ENCODE measurements around the gene HCFC2. TPM values are rescaled to one million over a fixed set of nuclear protein-coding genes. Genes with fewer than 3 reads are reported as not detected.

Gene HCFC2
- polyA plus RNA-seq, 1 of the 3 experiments (the other 2 are of a cell fraction): 5.2 TPM

- Histone ChIP-seq H3K79me2 (ENCODE audit: insufficient read depth) (peaks cover 66% of the 10 kb centered on the region), H3K9me3 (no peaks in the 10 kb centered on the region)
- CTCF ChIA-PET: interaction anchor here (0.7 kb wide), 1 partner anchor 170 kb away, joined by 3 read pairs; no protein-coding TSS in a partner anchor
These were observed 66.4 kb downstream of the HCFC2 start for GRCh38 chr12:104130760-104131159.

More at GRCh38 chr12:104130760-104131159, 66.4 kb downstream of the HCFC2 start:
- Histone ChIP-seq H3F3A (replicated peaks; ENCODE audit: insufficient read depth) (peaks cover 8% of the 10 kb centered on the region), H3K4me3 (ENCODE audit: low read depth in 2 of 2, low read length in 1 of 2) (no peak overlapping the region), H3K27me3 (ENCODE audit: insufficient read depth) (no peaks in the 10 kb centered on the region), H2AFZ (ENCODE audit: low read depth) (no peak overlapping the region), H3K9me2 (no peaks in the 10 kb centered on the region), H3K36me3 (replicated peaks in 1 of 2; ENCODE audit: control insufficient read depth in 1 of 2, insufficient read depth in 2 of 2, low read length in 1 of 2) (peaks cover 62 to 64% of the 10 kb centered on the region in 2 experiments), H3K9ac (no peak overlapping the region), H3K4me2 (no peak overlapping the region), H3K4me1 (ENCODE audit: control insufficient read depth in 1 of 2, insufficient read depth in 2 of 2, low read depth in 1 of 2, low read length in 1 of 2) (peaks cover 24 to 29% of the 10 kb centered on the region in 2 experiments; a peak in 3 of 4 replicates), H3K27ac (ENCODE audit: low read depth in 2 of 2, low read length in 1 of 2) (no peak overlapping the region), H4K20me1 (ENCODE audit: insufficient read depth) (no peaks in the 10 kb centered on the region)
- TF ChIP-seq TAF1 (IDR thresholded peaks at IDR 0.05; ENCODE audit: borderline replicate concordance, low read depth, low read length): no peak
- no peak for TF ChIP-seq REST (IDR thresholded peaks at IDR 0.05; ENCODE audit: low read depth, low read length)
- TF ChIP-seq IRF3 (IDR thresholded peaks at IDR 0.05; ENCODE audit: low read depth, low read length): no peak
- TF ChIP-seq EP300 (IDR thresholded peaks at IDR 0.05; ENCODE audit: borderline replicate concordance in 1 of 2, low read depth in 1 of 2, low read length in 1 of 2): no peak
- no peak for TF ChIP-seq GABPA (IDR thresholded peaks at IDR 0.05; ENCODE audit: low read depth)
- no peak for TF ChIP-seq RAD21 (IDR thresholded peaks at IDR 0.05; ENCODE audit: low read length)
- TF ChIP-seq CHD2 (IDR thresholded peaks at IDR 0.05; ENCODE audit: low read length, partially characterized antibody): no peak
- no peak for TF ChIP-seq MAX (IDR thresholded peaks at IDR 0.05; ENCODE audit: low read depth)
- TF ChIP-seq YY1 (IDR thresholded peaks at IDR 0.05; ENCODE audit: low read depth): no peak
- no peak for TF ChIP-seq TEAD4 (IDR thresholded peaks at IDR 0.05; ENCODE audit: borderline replicate concordance, insufficient read depth)
- no peak for TF ChIP-seq NRF1 (IDR thresholded peaks at IDR 0.05; ENCODE audit: low read depth, low read length)
- TF ChIP-seq GATA2 (CRISPR knock-in tag; IDR thresholded peaks at IDR 0.05): no peak
- POLR2A ChIA-PET: no interaction called here
- no peak for DNase-seq
- WGBS (ENCODE audit: low lambda C conversion rate): 42% methylated on average over 2 of the region's 2 CpGs
